Astrocyte (in vitro differentiated cells and primary cell): ENCODE measurements around the gene PRKCA. TPM values are rescaled to one million over a fixed set of nuclear protein-coding genes. Genes with fewer than 3 reads are reported as not detected.

Experiments used
- DNase-seq: peaks from one replicate; pipeline ENCODE4 v3.0.0-alpha.2; 2010; ENCODE audit warnings: low read depth
- FAIRE-seq: peaks from 2 replicates; lab custom pipeline; 2011; peaks lifted over from hg19 to GRCh38; lab: Jason Lieb, UNC
- H2AFZ ChIP-seq: 2 replicates; pipeline ENCODE4 v1.6.0; 2012; ENCODE audit warnings: low read depth, low read length, inconsistent platforms
- H3K27ac ChIP-seq: 2 replicates; pipeline ENCODE4 v1.5.1; 2011; ENCODE audit warnings: low read depth, low read length, inconsistent platforms
- H3K27me3 ChIP-seq: 2 replicates; pipeline ENCODE4 v1.6.0; 2011; ENCODE audit warnings: low read length, inconsistent platforms; ENCODE audit not compliant: insufficient read depth
- H3K36me3 ChIP-seq: 2 replicates; pipeline ENCODE4 v1.5.1; 2011; ENCODE audit warnings: low read length, inconsistent platforms; ENCODE audit not compliant: insufficient read depth
- H3K4me1 ChIP-seq: 2 replicates; pipeline ENCODE4 v1.5.1; 2011; ENCODE audit warnings: low read length, inconsistent platforms; ENCODE audit not compliant: insufficient read depth
- H3K4me2 ChIP-seq: 2 replicates; pipeline ENCODE4 v1.6.0; 2012; ENCODE audit warnings: low read length, inconsistent platforms
- H3K4me3 ChIP-seq: 2 replicates; pipeline ENCODE4 v1.5.1; 2011; ENCODE audit warnings: low read depth, mild to moderate bottlenecking, low read length, inconsistent platforms; ENCODE audit not compliant: insufficient read depth
- H3K79me2 ChIP-seq: 2 replicates; pipeline ENCODE4 v1.6.0; 2012; ENCODE audit warnings: mild to moderate bottlenecking, low read length, inconsistent platforms; ENCODE audit not compliant: insufficient read depth
- H3K9ac ChIP-seq: 2 replicates; pipeline ENCODE4 v1.6.0; 2012; ENCODE audit warnings: mild to moderate bottlenecking, low read length, inconsistent platforms
- H3K9me3 ChIP-seq: 2 replicates; pipeline ENCODE4 v1.5.1; 2012; ENCODE audit warnings: low read depth, mild to moderate bottlenecking, low read length, inconsistent platforms; ENCODE audit not compliant: insufficient read depth
- H4K20me1 ChIP-seq: 2 replicates; pipeline ENCODE4 v1.6.0; 2012; ENCODE audit warnings: low read length, inconsistent platforms; ENCODE audit not compliant: insufficient read depth
- H3K27ac Mint-ChIP-seq: one replicate; pipeline ENCODE4 v1.8.0; 2021; ENCODE audit warnings: mild to moderate bottlenecking, mixed read lengths; ENCODE audit not compliant: unreplicated experiment
- H3K27me3 Mint-ChIP-seq: one replicate; pipeline ENCODE4 v1.8.0; 2021; ENCODE audit warnings: low read depth, mixed read lengths; ENCODE audit not compliant: unreplicated experiment
- H3K36me3 Mint-ChIP-seq: one replicate; pipeline ENCODE4 v1.8.0; 2021; ENCODE audit warnings: low read depth, mixed read lengths; ENCODE audit not compliant: unreplicated experiment
- H3K4me1 Mint-ChIP-seq: one replicate; pipeline ENCODE4 v1.8.0; 2021; ENCODE audit warnings: low read depth, mixed read lengths; ENCODE audit not compliant: unreplicated experiment
- H3K4me3 Mint-ChIP-seq: one replicate; pipeline ENCODE4 v1.8.0; 2021; ENCODE audit warnings: mild to moderate bottlenecking, moderate library complexity, mixed read lengths; ENCODE audit not compliant: unreplicated experiment
- H3K9me3 Mint-ChIP-seq: one replicate; pipeline ENCODE4 v1.8.0; 2021; ENCODE audit warnings: mild to moderate bottlenecking, mixed read lengths; ENCODE audit not compliant: unreplicated experiment
- EZH2 ChIP-seq: IDR thresholded peaks from 2 replicates; pipeline ENCODE4 v1.6.1; 2012; ENCODE audit warnings: mild to moderate bottlenecking, low read length, inconsistent platforms; ENCODE audit not compliant: insufficient read depth
- total RNA-seq: library from RNA; stranded (reverse); gene quantifications from 2 replicates; pipeline ENCODE4 v1.2.1, GENCODE V29; 2021
- TF ChIP-seq, protein P1 (sequence below): IDR thresholded peaks from 2 replicates; pipeline ENCODE4 v1.5.1; 2011; ENCODE audit warnings: low read depth, mild to moderate bottlenecking, inconsistent platforms, low read length, moderate library complexity; ENCODE audit not compliant: insufficient read depth

The PRKCA gene
- total RNA-seq, 1 donor from 2014 or later = 49.9 TPM

- Histone ChIP-seq H2AFZ (no peak overlapping the region), H3K79me2 (peaks cover 9% of the 10 kb centered on the region), H3K4me3 (no peak overlapping the region), H3K9ac (peak overlapping the region; percentile 23), H3K36me3 (no peaks in the 10 kb centered on the region), H3K27me3 (no peaks in the 10 kb centered on the region), H3K4me2 (peak overlapping the region; percentile 57), H3K27ac (peak overlapping the region; percentile 66), H4K20me1 (no peaks in the 10 kb centered on the region), H3K4me1 (peaks cover 32% of the 10 kb centered on the region), H3K9me3 (no peaks in the 10 kb centered on the region)
- no peaks in the 10 kb centered on the region for H3K9me3 Mint-ChIP-seq
- H3K4me3 Mint-ChIP-seq = no peak overlapping the region
- DNase-seq (peak; percentile 87), FAIRE-seq (no peak)
- peaks cover 5% of the 10 kb centered on the region for H3K36me3 Mint-ChIP-seq
- TF ChIP-seq EZH2 = no peak
- TF ChIP-seq, protein P1, sequence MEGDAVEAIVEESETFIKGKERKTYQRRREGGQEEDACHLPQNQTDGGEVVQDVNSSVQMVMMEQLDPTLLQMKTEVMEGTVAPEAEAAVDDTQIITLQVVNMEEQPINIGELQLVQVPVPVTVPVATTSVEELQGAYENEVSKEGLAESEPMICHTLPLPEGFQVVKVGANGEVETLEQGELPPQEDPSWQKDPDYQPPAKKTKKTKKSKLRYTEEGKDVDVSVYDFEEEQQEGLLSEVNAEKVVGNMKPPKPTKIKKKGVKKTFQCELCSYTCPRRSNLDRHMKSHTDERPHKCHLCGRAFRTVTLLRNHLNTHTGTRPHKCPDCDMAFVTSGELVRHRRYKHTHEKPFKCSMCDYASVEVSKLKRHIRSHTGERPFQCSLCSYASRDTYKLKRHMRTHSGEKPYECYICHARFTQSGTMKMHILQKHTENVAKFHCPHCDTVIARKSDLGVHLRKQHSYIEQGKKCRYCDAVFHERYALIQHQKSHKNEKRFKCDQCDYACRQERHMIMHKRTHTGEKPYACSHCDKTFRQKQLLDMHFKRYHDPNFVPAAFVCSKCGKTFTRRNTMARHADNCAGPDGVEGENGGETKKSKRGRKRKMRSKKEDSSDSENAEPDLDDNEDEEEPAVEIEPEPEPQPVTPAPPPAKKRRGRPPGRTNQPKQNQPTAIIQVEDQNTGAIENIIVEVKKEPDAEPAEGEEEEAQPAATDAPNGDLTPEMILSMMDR = no peak
- peaks cover 36% of the 10 kb centered on the region for H3K4me1 Mint-ChIP-seq
- no peaks in the 10 kb centered on the region for H3K27me3 Mint-ChIP-seq
- H3K27ac Mint-ChIP-seq = peak overlapping the region; percentile 73
Measured at GRCh38 chr17:66508896-66509844, 206.8 kb downstream of the PRKCA start.

DNA sequence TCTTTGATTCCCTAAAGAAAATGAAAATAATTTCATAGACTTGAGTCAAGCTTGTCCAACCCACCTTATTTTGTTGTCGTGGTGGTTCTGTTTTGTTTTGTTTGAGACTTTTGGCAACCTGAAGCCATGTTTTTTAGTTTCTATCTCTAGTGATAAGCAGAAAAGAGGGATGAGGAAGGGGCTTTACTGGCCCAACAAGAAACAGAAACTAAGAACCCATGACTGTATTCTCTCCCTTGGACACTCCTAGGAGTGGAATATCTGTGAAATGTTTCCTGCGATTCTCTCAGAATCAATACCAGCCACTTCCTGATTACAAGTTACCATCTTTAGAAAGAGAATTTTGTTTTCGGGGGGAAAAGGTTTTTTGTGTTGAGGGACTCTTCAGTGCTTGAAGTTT lies 207.5 kb downstream of the PRKCA start:
- Histone ChIP-seq H3K27ac (peak overlapping the region; percentile 66), H3K27me3 (no peaks in the 10 kb centered on the region), H3K4me1 (peaks cover 35% of the 10 kb centered on the region), H3K4me3 (no peak overlapping the region), H3K9me3 (no peaks in the 10 kb centered on the region), H3K4me2 (peak overlapping the region; percentile 57), H3K9ac (no peak overlapping the region), H3K79me2 (peaks cover 9% of the 10 kb centered on the region), H4K20me1 (no peaks in the 10 kb centered on the region), H2AFZ (no peak overlapping the region), H3K36me3 (no peaks in the 10 kb centered on the region)
- peak overlapping the region; percentile 73 for H3K27ac Mint-ChIP-seq
- TF ChIP-seq, protein P1 = no peak
- TF ChIP-seq EZH2 = no peak
- H3K9me3 Mint-ChIP-seq = no peaks in the 10 kb centered on the region
- FAIRE-seq (no peak), DNase-seq (no peak)
- peaks cover 5% of the 10 kb centered on the region for H3K36me3 Mint-ChIP-seq
- peaks cover 39% of the 10 kb centered on the region for H3K4me1 Mint-ChIP-seq
- H3K27me3 Mint-ChIP-seq = no peaks in the 10 kb centered on the region
- H3K4me3 Mint-ChIP-seq = no peak overlapping the region

DNA sequence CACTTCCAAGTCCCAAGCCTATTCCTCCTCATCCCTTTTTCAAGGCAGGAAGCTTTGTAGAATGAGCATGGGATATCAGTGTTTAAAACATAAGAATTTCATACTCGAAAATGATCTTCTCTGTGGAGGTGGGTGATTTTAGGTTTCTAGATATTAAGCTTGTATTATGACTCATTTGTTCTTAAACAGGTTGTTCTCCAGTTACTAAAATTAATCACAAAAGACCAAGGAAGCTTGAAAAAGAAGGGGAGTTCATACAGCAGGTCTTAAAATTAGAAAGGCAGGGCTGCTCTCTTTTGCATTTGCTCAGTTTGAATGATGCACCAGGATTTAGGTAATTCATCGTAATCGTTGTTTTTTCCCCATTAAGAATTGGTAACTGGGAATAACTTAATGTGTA lies 208.7 kb downstream of the PRKCA start:
- H3K4me2 ChIP-seq = no peak overlapping the region
- H2AFZ ChIP-seq = no peak overlapping the region
- FAIRE-seq (no peak), DNase-seq (no peak)
- no peak overlapping the region for H3K9ac ChIP-seq
- H3K27ac Mint-ChIP-seq = no peak overlapping the region
- H4K20me1 ChIP-seq = no peaks in the 10 kb centered on the region
- no peak overlapping the region for H3K4me3 ChIP-seq
- TF ChIP-seq, protein P1 = no peak
- no peak for TF ChIP-seq EZH2
- H3K36me3 ChIP-seq = no peaks in the 10 kb centered on the region
- H3K9me3 ChIP-seq = no peaks in the 10 kb centered on the region
- peaks cover 35% of the 10 kb centered on the region for H3K4me1 ChIP-seq
- no peaks in the 10 kb centered on the region for H3K27me3 ChIP-seq
- H3K79me2 ChIP-seq = peaks cover 5% of the 10 kb centered on the region
- H3K4me3 Mint-ChIP-seq = no peak overlapping the region
- H3K36me3 Mint-ChIP-seq = peaks cover 8% of the 10 kb centered on the region
- peaks cover 41% of the 10 kb centered on the region for H3K4me1 Mint-ChIP-seq
- no peaks in the 10 kb centered on the region for H3K27me3 Mint-ChIP-seq
- no peaks in the 10 kb centered on the region for H3K9me3 Mint-ChIP-seq
- H3K27ac ChIP-seq = no peak overlapping the region
